Left lobe of liver (tissue), 2 donors: ENCODE results near the gene DBH. TPM values are rescaled to one million over a fixed set of nuclear protein-coding genes. Genes with fewer than 3 reads are reported as not detected.

Source experiments
- ATAC-seq: fragments of 200-7000 bp; cut with Tn5 transposase; one replicate; pipeline ENCODE4 v1.9.1; 2020; ENCODE audit warnings: mild to moderate bottlenecking, moderate library complexity
- DNase-seq: peaks from one replicate; pipeline ENCODE4 v3.0.0-alpha.2; 2020; ENCODE audit warnings: low spot score
- total RNA-seq: library from RNA; stranded (reverse); gene quantifications from one replicate; pipeline ENCODE4 v1.2.1, GENCODE V29; 2021
- donor health status: DM: no; HTN: no; CAD: no; lungs with moderate emphysema.
- donor health status: DM: no; HTN: yes; CAD: no.

DBH gene
- total RNA-seq, 1 donor from 2014 or later, result 16.7 TPM

DNA sequence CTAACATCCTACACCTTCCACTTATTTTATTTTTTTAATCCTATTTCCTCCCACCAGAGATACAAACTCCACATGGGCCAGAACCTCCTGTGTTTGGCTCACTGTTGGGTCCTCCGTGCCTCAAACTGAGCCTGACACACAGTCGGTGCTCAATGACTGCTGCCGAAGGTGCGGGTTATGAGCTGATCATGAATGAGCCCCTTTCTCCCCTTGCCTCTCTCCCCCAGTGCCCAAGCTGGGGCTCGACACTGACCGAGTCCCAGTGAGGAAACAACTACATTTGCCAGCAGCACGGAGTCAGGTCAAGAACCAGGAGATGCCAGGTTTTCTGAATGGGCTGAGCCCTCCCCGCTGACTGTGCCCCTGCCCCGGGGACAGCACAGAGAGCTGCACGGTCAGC lies 57.0 kb downstream of the DBH start:
- ATAC-seq (no peak), DNase-seq (no peak)

DNA sequence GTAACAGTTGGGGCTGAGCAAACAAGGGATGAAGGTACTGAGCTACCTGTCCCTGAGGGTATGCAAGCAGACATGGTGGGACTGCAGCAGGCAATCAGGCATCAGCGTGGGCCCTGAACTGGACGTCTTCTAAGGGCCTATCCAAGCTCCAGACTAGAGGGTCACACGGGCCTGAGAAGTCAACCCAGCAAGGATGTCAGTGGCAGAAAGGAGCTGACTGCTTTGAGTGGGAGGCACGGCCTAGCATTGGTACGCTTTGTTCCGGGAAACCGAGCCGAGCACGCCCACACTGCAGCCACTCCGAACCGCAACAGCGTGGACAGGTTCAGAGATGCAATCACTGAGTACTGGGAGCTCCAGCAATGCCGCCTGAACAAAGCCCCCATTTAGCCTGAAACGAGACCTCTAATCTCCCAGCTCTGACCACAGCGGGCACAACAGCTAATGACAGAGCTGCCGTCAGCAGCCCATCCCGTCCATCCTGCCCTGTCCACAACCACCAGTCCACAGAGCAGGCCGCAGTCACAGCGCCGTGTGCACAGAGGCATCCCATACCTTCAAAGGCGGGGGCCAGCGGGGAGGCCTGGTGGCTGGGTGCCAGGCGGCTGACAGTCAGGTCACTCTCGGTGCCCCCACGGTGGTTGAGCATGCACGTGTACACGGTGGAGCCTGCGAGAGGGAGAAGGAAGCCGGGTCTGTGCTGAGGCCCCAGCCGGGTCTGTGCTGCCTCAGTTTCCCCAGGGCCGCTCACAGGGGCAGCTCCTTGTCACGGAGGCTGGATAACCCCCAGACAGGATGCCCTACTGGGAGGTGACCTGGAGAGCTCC lies 57.8 kb downstream of the DBH start:
- ATAC-seq (no peak), DNase-seq (no peak)

DNA sequence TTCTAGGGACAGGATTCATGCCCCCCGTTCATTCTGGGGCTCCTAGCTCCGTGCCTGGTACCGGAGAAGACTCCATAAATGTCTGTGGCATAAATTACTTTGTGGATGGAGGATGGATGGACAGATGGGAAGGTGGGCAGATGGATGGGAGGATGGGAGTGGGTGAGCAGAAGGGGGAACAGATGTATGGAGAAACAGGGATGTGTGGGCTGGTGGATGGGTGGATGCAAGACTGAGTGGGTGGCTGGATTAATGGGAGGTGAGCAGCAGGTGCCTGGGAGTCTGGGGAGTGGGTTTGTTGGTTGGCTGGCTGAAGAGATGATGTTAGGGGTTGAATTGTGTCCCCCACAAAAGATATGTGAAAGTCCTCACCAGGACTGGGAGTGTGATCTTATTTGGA lies 58.5 kb downstream of the DBH start:
- DNase-seq (no peak), ATAC-seq (no peak)

DNA sequence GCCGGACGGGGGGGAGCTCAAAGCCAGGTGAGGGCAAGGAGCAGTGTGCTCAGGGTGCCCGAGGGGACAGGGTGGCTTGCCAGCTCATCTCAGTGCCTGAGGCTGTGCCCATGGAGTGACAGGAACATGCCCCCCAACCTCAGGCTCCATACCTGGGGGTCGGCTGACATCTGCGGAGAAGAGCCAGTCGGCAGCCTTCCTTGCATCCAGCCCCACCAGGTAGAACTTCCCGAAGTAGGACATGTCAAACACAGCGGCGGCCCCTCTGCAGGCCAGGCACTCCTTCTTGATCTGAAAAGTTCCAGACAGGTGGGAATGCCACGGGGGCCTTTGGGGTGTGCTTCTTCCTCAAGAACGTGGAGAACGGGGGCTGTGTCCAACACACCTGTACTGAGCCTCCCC lies 59.9 kb downstream of the DBH start:
- DNase-seq, result no peak
- no peak for ATAC-seq

DNA sequence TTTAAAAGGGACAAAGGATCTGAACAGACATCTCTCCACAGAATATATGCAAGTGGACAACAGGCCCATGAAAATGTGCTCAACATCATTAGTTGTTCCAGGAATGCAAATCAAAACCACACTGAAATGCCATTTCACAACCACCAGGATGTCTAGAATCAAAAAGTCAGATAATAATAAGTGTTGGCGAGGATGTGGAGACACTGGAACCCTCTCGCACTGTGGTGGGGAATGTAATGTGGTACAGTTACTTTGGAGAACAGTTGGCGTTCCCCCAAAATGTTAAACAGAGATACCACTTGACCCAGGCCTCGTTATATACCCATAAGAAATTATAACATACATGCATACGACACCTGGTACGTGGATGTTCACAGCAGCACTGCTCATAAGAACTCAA lies 63.4 kb downstream of the DBH start:
- DNase-seq (no peak), ATAC-seq (no peak)

DNA sequence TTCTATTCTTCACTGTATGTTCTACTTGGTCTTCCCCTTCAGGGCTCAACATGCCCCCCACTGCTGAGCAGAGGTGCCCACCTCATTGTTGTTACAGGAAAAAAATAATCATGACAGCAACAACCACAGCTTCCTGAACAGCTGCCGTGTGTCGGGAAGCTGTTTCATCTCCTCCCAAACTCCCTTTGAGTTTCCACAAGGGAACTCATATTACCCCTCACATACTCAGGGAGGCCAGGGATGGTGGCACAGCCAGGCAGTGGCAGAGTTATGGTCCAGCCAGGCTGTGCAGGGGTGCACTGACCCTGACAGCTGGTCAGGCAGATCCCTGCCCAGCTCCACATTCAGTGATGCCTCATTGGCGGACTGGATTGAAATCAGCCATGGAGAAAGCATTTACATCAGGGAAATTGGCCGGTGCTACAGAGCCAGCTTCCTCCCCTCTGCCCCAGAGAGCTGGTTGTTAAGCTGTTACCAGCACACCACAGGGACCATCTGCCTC lies 64.7 kb downstream of the DBH start:
- DNase-seq (no peak), ATAC-seq (peak; percentile 36)

DNA sequence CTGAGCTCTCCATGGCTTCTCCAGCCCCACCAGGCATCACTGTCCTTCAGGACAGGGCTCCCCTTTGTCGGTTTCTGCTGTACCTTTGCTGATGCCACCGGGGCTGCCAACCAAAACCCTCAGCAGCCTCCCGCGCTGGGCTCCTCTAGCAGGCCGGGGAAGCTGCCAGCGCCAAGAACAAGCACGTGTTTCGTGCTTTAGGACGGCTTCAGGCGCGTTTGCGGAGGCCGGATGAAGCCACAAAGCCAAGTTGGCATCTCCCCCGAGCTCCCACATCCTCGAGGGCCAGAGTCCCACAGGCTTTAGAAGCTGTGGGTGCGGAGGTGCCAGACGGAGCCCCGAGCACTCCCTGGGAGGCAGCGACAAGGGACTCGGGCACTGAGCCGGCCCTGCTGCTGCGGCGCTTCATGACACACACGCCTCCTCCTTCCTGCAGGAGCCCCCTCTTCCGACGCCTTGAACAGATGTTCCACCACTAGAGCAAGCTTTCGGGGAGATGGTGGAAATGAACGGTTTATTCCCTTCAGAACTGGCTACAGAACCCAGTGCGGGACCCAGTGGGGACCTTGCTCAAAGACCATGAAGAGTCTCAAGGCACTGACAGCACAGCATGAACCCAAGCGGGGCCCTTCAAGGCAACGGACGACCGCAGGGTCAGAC lies 65.3 kb downstream of the DBH start:
- DNase-seq (no peak), ATAC-seq (peak; percentile 3)

DNA sequence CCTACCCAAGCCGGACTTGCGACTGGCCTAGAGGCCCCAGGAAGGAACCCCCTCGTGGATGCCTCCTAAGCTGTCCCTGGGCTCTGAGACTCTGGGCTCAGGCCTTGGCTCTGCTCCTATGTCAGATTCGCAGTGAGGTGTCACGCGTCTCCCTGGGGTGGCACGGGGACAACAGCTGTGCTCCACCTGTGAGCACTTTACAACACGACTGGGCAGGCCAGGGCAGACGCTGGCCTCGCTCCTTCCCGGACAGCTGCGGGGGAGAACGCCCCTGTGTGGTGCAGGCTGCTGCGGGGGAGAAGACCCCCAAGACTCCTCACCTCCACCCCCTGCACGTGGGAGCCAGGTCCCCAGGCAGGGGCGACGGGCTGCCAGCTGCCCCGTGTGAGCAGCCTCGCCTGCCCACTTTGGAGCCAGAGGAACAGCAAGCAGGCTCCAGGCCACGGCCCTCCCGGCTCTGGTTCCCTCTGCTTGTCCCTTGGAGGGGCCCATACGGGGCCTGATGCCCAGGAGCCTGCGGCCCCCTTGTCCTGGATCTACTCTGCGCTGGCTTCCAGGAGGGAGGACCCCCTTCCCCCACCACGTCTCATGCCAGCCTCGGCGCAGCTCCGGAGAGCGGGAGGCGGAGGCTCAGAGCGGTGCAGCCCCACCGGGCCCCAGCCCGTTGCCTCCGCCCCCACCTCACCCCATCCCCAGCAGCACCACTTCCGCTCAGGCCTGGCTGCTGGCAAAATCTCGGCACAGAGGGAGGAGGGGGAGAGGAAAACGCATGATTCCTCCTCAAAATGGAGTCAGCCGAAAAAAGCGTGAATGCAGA lies 66.0 kb downstream of the DBH start:
- ATAC-seq, result peak; percentile 10
- DNase-seq, result no peak

DNA sequence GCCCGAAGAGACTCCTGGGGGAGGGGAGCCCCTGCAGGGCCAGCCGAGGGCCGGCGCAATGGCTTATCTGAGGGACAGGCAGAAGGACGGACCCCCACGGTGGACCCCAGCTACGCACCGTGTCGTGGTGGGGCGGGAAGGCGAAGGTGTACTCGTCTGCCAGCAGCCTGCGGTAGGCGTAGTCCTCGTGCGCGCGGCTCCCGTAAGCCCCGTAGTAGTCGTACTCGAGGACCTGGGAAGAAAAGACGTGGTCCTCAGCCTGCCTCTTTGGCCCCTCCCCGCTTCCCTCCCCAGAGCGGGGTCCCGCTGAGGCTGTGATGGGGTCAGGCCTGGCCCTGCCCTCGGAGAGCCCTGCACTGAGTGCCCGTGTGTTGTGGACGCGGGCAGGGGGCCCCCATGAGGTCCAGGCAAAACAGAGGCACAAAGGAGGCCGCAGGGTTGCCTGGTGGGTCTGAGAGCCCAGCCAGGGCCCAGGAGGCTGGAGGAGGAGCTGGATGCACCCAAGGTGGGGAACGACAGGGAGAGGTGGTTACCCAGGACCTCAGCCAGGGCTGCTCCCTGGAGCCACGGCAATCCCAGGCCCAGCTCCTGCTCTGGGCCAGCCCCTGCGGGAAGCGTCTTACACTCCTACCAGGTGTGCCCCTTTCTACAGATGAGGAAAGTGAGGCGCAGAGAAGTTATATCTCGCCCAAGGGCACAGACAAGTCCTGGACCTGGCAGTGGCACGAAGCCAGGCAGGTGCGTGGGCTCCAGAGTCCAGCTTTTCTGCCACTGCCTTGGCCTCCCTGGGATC lies 66.8 kb downstream of the DBH start:
- DNase-seq (no peak), ATAC-seq (peak; percentile 3)

DNA sequence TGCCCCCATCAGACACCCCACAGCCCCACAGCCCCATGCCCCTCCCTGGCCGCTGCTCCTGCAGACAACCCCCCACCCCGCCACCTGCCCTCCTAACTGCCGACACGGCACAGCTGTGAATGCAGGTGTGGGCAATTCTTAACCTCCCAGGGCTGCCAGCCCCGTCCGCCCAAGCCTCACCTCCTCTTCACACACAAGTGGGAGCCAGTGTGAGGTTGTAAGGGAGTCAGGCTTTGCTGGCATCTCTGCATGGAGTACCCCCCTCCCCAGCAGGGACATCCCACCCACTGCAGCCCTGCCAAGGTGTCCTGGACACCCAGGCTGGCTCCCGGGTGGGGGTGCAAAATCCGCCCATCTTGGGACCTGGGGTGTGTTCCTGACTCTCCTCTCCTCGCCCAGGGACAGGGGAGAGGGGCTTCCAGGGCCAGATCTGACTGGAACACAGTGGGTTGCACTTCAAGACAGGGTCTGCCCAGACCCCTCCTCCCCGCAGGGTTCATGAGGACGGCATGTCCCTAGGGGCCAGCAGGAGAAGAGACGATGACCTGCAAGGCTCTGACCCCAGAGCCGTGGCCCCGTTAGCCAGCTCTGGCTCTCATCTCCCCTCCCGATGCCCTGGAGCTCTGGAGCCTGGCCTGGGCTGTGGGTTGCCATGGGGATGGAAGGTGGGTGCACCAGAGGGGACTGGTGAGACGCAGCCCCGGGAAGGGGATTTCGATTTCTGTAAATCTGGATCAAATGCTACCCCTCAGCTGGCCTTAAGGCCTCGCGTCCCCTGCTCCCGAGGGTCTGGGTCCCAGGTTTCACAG lies 67.6 kb downstream of the DBH start:
- no peak for ATAC-seq
- no peak for DNase-seq

DNA sequence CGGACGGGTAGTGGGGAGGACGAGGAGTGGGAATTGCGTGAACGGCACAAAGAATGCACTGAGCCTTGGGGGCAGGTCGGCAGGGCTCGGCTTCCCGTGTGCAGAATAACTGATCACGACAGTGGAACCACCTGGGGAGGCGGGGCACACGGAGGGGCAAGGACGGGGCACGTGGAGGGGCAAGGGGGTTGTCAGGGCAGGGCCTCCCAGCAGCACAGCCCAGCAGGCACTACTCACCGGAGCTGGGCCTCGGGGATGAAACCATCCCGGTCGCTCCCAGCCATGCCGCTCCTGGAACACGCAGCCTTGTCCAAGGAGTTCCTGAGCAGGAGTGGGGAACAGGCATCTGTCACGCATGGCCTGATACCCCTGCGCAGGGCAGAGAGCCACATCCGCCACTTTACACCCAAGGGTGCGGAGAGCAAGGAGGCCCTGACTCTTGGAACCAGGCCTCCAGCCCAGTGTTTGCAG lies 68.6 kb downstream of the DBH start:
- no peak for ATAC-seq

DNA sequence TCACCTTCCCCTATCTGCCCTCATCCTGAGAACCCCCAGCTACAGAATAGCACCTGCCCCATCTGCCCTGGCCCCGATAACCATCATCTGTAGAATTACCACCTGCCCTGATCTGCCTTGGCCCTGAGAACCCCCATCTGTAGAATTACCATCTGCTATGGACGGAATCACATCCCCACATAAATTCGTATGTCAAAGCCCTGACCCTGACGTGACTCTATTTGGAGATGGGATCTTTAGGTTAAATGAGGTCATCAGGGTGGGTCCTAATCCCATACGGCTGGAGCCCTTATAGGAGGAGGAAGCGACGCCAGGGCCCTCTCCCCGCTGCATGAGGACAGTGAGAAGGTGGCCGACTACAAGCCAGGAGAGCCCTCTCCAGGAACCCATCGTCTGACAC lies 69.4 kb downstream of the DBH start:
- no peak for ATAC-seq
- no peak for DNase-seq

More for the DNA sequence above, 68.6 kb downstream of the DBH start:
- no peak for DNase-seq

DNA sequence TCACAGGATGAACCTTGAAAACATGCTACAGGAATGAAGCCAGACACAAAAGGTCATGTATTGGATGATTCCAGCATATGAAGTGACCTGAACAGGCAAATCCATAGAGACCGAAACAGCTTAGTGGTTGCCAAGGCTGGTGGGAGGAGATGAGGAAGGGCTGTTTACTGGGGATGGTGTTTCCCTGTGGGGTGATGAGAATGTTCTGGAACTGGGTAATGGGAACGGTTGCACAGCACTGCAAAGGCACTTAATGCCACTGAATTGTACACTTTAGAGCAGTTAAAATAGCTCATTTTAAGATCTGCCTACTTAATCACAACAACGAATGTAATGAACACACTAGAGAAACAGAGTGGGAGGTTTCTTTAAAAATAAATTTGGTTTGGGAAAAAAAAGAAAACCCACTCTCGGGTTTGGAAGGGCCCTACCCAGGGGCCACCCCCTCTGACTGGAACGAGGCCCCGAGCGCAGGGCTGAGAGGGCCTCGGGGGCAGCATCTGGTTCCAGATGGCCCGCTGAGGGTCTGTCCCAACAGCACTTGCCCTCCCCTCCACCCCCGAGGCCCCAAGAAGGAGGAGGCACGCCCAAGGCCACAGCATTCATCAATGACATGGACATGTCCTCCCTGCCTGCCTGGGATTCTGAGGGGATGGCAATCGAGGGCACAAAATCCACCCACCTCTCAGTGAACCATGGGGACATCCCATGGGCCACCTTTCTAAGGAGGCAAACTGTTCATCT lies 70.3 kb downstream of the DBH start:
- no peak for DNase-seq
- ATAC-seq, result no peak

DNA sequence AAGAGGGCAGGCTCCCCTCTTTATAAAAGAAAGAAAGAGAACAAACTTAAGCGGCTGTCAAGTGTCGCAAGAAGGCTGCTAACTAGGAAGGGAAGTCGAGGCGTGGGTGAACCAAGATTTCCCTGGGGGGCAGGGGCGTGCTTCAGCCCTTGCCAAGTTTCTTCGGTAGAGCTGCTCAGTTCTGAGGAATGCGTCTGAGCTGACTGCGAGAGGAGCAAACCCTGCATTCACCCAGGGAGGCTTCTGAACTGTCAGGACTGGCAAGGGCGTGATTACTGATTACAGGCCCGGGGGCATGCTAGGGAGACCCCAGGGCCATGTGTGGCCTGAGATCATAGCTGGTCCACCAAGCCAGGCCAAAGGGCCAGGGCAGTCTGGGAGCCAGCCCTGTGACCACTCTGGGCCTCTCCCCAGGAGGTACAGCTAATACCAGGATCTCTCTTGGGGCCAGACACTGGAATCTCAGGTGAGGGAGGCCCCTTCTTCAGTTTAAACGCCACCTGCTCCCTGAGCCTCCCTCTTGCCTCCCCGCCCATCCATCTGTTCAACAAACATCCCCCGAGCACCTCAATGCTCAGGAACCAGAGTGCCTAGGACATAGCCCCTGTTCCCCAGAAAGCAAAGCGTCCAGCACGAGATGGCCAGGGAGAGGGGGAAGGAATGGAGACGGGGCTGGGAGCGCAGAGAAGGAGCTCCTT lies 71.1 kb downstream of the DBH start:
- ATAC-seq (no peak), DNase-seq (no peak)

DNA sequence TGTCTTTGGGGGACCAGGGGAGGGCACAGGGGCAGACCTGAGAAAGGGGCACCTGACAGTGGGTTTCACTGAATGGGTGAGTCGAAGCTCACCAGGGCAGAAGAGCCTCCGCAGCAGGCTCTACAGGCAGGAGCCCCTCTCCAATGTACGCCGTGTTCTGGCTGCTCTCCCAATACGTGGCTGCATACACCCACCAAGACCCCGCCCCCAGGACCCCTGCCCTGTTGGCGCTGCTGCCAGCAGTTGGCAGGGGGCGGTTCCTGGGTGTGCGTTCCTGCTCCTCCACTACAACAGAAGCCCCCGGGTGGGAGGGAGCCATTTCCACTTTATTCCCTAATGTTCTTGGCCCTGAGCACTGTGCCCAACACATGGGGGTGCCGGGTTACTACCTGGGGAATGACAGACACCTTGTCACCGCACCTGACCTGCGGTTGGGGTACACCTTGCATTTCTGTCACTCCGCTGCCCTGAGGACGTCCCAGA lies 71.6 kb downstream of the DBH start:
- no peak for ATAC-seq
- no peak for DNase-seq

DNA sequence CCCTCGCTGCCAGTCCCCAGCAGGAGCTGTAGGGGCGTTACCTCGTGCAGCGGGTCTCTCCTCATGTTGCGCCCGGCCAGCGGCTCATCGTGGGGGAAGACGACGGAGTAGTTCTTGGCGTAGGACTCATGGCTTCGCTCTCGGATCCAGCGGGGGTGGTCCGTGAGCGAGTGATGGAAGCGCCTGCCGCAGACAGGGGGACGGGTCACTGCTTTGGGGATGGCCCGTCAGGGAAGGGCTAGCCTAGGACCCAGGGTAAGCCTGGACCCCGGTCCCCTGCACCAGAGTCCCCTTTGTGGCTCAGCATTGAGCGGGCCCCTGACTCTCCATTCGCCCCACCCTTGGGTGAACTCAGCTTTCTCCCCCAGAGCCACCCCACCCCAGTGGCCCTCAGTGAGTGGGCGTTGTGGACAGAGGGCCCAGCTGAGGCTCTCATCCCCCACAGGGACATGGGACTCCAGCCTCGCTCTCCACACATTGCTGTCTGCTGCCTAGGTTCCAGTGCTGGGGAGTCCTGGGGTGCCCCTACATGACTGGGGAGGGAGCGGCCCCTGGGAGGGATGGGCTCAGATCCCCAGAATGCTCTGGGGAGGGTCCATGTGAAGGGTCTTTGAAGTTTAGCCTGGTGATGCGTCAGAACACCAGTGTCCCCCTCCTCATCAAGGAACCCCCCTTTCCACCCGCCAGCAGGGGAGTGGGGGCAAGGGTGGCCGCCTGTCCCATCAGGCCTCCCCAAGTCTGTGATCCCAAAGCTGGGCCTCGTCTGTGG lies 72.3 kb downstream of the DBH start:
- no peak for ATAC-seq
- DNase-seq, result no peak
